GM12864 (cell line): ENCODE results near the gene SLC25A33.

Experiments
- DNase-seq: peaks from one replicate; pipeline ENCODE4 v3.0.0-alpha.2; 2011; ENCODE audit warnings: low read depth
- H3K4me3 ChIP-seq: 2 replicates; pipeline ENCODE4 v1.5.1; 2011; ENCODE audit warnings: mild to moderate bottlenecking, low read depth, low read length, control low read depth
- TF ChIP-seq, protein P1 (sequence below): IDR thresholded peaks from 2 replicates; pipeline ENCODE4 v1.5.1; 2011; ENCODE audit warnings: low read depth, mild to moderate bottlenecking, moderate library complexity, low read length, control low read depth, inconsistent platforms; ENCODE audit errors: missing control alignments

Gene SLC25A33

DNA sequence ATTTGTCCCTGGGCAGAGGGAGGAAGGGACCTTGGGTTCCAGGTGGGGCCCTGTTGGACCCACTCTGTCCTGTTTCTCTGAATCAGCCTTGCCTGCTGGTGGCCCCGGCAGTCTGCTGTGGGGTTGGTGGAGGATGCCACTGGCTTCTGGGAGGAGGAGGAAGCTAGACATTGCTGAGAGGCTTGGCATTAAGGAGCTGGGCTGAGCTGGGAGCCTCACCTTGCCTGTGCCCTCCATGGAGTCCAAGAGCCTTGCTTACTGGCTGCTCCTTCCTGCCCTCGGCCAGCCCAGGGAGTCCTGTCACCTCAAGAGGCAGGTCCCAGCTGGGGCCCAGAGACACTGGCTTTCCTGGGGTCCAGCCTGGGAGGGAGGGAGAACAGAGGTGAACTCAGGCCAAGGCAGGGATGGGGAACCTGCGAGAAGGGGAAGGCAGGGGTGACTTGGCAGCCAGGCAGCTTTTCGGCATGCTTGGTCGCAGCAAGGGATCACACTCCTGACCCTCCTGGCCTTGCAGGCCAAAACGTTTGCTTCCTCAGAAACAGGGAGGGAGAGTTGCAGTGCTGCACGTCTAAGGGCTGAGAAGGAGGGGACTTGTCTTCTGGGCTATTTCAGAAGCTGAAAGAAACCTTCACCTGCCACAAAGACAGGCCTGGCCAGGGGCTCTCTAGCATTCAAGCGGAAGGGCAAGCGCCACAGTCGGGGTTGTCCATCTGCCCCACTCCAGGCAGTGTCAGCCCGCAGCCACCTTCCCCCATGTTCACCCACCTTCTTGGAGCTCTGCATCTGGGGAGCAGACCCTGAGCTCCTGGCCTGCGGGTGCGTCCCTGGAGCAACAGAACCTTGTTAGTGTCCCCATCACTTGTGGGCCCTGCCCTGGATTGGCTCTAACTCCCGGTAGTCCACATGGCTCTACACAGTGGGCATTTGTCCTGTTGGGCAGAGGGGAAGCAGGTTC lies 58.4 kb downstream of the SLC25A33 start:
- TF ChIP-seq, protein P1, sequence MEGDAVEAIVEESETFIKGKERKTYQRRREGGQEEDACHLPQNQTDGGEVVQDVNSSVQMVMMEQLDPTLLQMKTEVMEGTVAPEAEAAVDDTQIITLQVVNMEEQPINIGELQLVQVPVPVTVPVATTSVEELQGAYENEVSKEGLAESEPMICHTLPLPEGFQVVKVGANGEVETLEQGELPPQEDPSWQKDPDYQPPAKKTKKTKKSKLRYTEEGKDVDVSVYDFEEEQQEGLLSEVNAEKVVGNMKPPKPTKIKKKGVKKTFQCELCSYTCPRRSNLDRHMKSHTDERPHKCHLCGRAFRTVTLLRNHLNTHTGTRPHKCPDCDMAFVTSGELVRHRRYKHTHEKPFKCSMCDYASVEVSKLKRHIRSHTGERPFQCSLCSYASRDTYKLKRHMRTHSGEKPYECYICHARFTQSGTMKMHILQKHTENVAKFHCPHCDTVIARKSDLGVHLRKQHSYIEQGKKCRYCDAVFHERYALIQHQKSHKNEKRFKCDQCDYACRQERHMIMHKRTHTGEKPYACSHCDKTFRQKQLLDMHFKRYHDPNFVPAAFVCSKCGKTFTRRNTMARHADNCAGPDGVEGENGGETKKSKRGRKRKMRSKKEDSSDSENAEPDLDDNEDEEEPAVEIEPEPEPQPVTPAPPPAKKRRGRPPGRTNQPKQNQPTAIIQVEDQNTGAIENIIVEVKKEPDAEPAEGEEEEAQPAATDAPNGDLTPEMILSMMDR: no peak
- no peak overlapping the region for H3K4me3 ChIP-seq
- DNase-seq: no peak

DNA sequence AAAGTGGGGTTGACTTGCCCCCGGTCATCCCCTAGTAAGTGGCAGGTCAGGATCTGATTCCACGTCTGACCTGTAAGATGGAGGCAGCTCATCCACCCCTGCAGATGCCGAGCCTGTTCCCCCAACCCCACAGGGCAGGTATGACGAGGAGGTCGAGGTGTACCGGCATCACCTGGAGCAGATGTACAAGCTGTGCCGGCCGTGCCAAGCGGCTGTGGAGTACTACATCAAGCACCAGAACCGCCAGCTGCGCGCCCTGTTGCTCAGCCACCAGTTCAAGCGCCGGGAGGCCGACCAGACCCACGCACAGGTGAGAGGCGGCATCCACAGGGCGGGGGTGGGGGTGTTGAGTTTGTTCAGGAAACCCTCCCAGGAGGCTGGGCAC lies 59.0 kb downstream of the SLC25A33 start:
- TF ChIP-seq, protein P1: no peak
- DNase-seq: no peak
- H3K4me3 ChIP-seq: no peak overlapping the region

DNA sequence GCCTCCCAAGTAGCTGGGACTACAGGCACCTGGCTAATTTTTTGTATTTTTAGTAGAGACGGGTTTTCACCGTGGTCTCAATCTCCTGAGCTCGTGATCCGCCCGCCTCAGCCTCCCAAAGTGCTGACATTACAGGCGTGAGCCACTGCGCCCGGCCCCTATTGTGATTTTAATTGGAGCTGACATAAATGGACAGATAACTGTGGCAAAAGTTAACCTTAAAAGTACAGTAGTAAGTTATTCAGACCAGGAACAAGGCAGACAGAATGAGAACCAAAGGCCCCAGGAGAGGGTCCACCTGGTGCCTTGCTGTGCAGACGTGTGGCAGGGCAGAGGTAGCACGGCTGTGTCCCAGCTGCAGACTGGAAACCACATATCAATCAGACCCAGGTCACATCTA lies 60.5 kb downstream of the SLC25A33 start:
- no peak overlapping the region for H3K4me3 ChIP-seq
- TF ChIP-seq, protein P1: no peak
- no peak for DNase-seq

DNA sequence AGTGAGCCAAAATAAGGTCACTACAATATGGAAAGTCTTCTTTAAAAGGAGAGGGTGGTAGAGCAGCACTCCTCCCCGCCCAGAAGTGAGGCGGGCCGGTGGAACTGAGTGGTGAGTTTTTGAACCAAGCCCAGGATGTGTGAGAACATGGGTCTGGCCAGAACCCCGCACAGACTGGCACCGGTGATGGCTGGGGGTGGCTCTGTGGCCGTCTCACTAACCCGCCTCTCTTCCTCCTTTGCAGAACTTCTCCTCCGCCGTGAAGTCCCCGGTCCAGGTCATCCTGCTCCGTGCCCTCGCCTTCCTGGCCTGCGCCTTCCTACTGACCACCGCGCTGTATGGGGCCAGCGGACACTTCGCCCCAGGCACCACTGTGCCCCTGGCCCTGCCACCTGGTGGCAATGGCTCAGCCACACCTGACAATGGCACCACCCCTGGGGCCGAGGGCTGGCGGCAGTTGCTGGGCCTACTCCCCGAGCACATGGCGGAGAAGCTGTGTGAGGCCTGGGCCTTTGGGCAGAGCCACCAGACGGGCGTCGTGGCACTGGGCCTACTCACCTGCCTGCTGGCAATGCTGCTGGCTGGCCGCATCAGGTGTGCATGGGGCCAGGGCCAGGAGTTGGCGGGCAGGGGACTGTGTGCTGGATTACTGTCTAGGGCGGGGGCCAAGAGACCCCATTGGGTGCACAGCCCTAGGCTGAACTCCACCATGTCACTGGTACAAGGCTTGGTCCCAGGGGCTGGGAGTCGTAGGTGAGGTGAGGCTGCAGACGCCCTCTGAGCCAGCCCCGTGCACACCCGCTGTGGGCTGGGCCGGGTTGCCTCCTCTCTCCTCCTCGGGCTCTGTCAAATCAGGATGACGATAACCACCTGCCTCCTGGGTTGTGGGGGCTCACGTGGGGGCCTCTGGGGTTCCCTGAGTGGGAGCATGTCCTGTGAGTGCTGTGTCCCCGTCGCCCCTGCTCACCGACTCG lies 61.9 kb downstream of the SLC25A33 start:
- no peak for DNase-seq
- TF ChIP-seq, protein P1: no peak

DNA sequence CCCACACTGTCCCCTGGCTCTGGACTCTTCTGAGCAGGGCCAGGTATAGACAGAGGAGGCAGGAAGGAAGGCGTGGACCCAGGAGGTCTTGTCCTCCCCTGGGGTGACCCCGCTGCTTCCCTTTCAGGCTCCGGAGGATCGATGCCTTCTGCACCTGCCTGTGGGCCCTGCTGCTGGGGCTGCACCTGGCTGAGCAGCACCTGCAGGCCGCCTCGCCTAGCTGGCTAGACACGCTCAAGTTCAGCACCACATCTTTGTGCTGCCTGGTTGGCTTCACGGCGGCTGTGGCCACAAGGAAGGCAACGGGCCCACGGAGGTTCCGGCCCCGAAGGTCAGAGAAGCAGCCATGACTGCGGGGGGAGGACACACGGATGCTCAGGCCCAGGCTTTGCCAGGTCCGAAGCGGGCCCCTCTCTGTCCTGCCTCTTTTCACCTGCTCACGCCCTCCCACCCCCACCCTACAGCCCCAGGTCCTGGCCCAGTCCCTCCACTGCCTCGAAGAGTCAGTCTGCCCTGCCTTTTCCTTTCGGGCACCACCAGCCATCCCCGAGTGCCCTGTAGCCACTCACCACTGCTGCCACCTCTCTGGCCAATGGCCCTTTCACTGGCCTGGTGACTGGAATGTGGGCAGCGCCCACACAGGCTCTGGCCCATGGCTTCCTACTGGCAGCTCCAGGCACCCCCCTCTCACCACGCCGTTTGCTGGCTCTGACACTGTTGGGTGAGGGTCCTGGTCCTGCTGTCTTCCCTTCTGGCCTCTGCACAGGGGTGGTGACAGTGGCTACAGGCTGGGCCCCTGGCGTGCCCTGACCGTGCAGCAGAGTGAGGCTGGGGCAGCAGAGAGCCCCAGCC lies 62.9 kb downstream of the SLC25A33 start:
- TF ChIP-seq, protein P1: no peak
- no peak overlapping the region for H3K4me3 ChIP-seq
- no peak for DNase-seq

More for the DNA sequence above, 61.9 kb downstream of the SLC25A33 start:
- H3K4me3 ChIP-seq: no peak overlapping the region

DNA sequence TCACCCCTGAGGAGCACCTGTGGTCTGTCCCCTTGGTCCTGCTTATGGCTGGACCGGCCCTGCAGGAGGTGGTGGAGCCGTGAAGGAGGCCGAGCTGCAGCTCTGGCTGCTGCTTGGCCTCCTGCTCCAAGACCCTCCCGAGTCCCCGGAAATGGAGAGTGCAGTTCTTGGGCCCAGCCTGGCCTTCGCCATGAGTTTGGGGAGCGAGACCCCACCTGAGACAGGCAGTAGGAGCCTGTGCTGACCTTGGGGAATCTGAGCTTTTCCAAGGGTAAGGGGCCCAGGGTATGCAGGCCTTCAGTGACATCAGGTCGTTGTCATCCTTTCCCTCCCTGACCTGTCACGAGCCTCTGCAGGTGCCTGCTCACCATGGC lies 63.5 kb downstream of the SLC25A33 start:
- no peak overlapping the region for H3K4me3 ChIP-seq
- DNase-seq: no peak
- TF ChIP-seq, protein P1: no peak
